ENCODE results near the gene NCKIPSD.
"Not testable (repeated sequence)": the region's sequence is repeated elsewhere in the genome, so short reads cannot be mapped to it uniquely, and the experiment has no call there.

NCKIPSD gene

GRCh38 chr3:48685603-48686511 is at the start of gene NCKIPSD:
TSS of gene NCKIPSD (minus strand) at chr3:48685915. CDS start at chr3:48685807, 108 bp downstream.
- peak; percentile 70 to 96 (median 89) for DNase-seq
- intact Hi-C loops (cut with DNase I): no loop called here

GRCh38 chr3:48735075-48735767 is 49.5 kb upstream of the NCKIPSD start:
- DNase-seq; intact Hi-C loops (cut with DNase I): not testable (repeated sequence)

- DNase-seq; intact Hi-C loops (cut with DNase I): not testable (repeated sequence)
Measured at GRCh38 chr3:48734541-48734940, 48.8 kb upstream of the NCKIPSD start.

- intact Hi-C loops (cut with DNase I); DNase-seq: not testable (repeated sequence)
Measured at GRCh38 chr3:48733752-48734518, 48.2 kb upstream of the NCKIPSD start.

- intact Hi-C loops (cut with DNase I): no loop called here
- DNase-seq: no peak
Measured at GRCh38 chr3:48727511-48727910, 41.8 kb upstream of the NCKIPSD start.

GRCh38 chr3:48725185-48725855 is 39.6 kb upstream of the NCKIPSD start:
- intact Hi-C loops (cut with DNase I); DNase-seq: not testable (repeated sequence)

GRCh38 chr3:48723725-48724124 is 38.0 kb upstream of the NCKIPSD start:
- no peak for DNase-seq
- intact Hi-C loops (cut with DNase I): no loop called here

GRCh38 chr3:48723293-48723692 is 37.6 kb upstream of the NCKIPSD start:
- DNase-seq; intact Hi-C loops (cut with DNase I): not testable (repeated sequence)

- DNase-seq: peak; percentile 97 to 100 (median 99)
- intact Hi-C loops (cut with DNase I): no loop called here
Measured at GRCh38 chr3:48716982-48717746, 31.4 kb upstream of the NCKIPSD start, which contains the start of gene IP6K2. TSS of gene IP6K2 (minus strand) at chr3:48717221. CDS start at chr3:48695291, 21,930 bp downstream.

GRCh38 chr3:48716508-48716981 is 30.8 kb upstream of the NCKIPSD start:
- intact Hi-C loops (cut with DNase I): no loop called here
- peak in 17 of 42 donors; percentile 18 to 53 (median 33) for DNase-seq

GRCh38 chr3:48715174-48715800 is 29.6 kb upstream of the NCKIPSD start:
- peak in 27 of 42 donors; percentile 13 to 85 (median 46) for DNase-seq
- intact Hi-C loops (cut with DNase I): no loop called here

- intact Hi-C loops (cut with DNase I): no loop called here
Measured at GRCh38 chr3:48711727-48712126, 26.0 kb upstream of the NCKIPSD start.

GRCh38 chr3:48709051-48709461 is 23.3 kb upstream of the NCKIPSD start:
- DNase-seq: no peak
- intact Hi-C loops (cut with DNase I): no loop called here

More at GRCh38 chr3:48711727-48712126, 26.0 kb upstream of the NCKIPSD start:
- no peak for DNase-seq

- DNase-seq: no peak
- intact Hi-C loops (cut with DNase I): no loop called here
Measured at GRCh38 chr3:48708481-48708889, 22.8 kb upstream of the NCKIPSD start.

- DNase-seq: no peak
Measured at GRCh38 chr3:48707157-48707556, 21.4 kb upstream of the NCKIPSD start.

GRCh38 chr3:48702320-48702920 is 16.7 kb upstream of the NCKIPSD start:
- no peak for DNase-seq
- intact Hi-C loops (cut with DNase I): no loop called here

More at GRCh38 chr3:48707157-48707556, 21.4 kb upstream of the NCKIPSD start:
- intact Hi-C loops (cut with DNase I): no loop called here
